ENCODE data around the gene MBNL1. TPM values are rescaled to one million over a fixed set of nuclear protein-coding genes. Genes with fewer than 3 reads are reported as not detected.
"Not testable (repeated sequence)": the region's sequence is repeated elsewhere in the genome, so short reads cannot be mapped to it uniquely, and the experiment has no call there.

The MBNL1 gene
- total RNA-seq, 1 donor from 2014 or later, result 229 TPM

GRCh38 chr3:152362086-152362485 is 93.4 kb downstream of the MBNL1 start:
- intact Hi-C loops (cut with DNase I), result no loop called here
- no peak overlapping the region for H3K27ac ChIP-seq
- TF ChIP-seq CTCF (IDR thresholded peaks at IDR 0.05), result no peak
- peaks cover 22% of the 10 kb centered on the region for H3K4me1 ChIP-seq
- no peaks in the 10 kb centered on the region for H3K36me3 ChIP-seq
- ATAC-seq (no peak), DNase-seq (no peak)
- H3K4me3 ChIP-seq, result no peak overlapping the region
- no peaks in the 10 kb centered on the region for H3K27me3 ChIP-seq
- H3K9me3 ChIP-seq, result no peaks in the 10 kb centered on the region

GRCh38 chr3:152364237-152364636 is 95.5 kb downstream of the MBNL1 start:
- no peak overlapping the region for H3K27ac ChIP-seq
- ATAC-seq (no peak), DNase-seq (no peak)
- H3K27me3 ChIP-seq, result no peaks in the 10 kb centered on the region
- H3K36me3 ChIP-seq, result no peaks in the 10 kb centered on the region
- H3K4me1 ChIP-seq, result peaks cover 17% of the 10 kb centered on the region
- H3K4me3 ChIP-seq, result no peak overlapping the region
- TF ChIP-seq CTCF (IDR thresholded peaks at IDR 0.05), result no peak
- no peaks in the 10 kb centered on the region for H3K9me3 ChIP-seq
- intact Hi-C loops (cut with DNase I), result no loop called here

GRCh38 chr3:152365126-152365525 is 96.4 kb downstream of the MBNL1 start:
- peaks cover 14% of the 10 kb centered on the region for H3K4me1 ChIP-seq

GRCh38 chr3:152365766-152366593 is 97.3 kb downstream of the MBNL1 start:
- Histone ChIP-seq H3K4me1 (peaks cover 12% of the 10 kb centered on the region), H3K9me3 (no peaks in the 10 kb centered on the region), H3K27me3 (no peaks in the 10 kb centered on the region), H3K27ac (no peak overlapping the region), H3K36me3 (no peaks in the 10 kb centered on the region), H3K4me3 (no peak overlapping the region)
- intact Hi-C loops (cut with DNase I), result no loop called here
- no peak for ATAC-seq
- no peak for TF ChIP-seq CTCF (IDR thresholded peaks at IDR 0.05)
- DNase-seq, result no peak

More at GRCh38 chr3:152365126-152365525, 96.4 kb downstream of the MBNL1 start:
- no peaks in the 10 kb centered on the region for H3K27me3 ChIP-seq
- ATAC-seq (no peak), DNase-seq (no peak)
- no peak overlapping the region for H3K27ac ChIP-seq
- H3K4me3 ChIP-seq, result no peak overlapping the region
- intact Hi-C loops (cut with DNase I), result no loop called here
- H3K36me3 ChIP-seq, result no peaks in the 10 kb centered on the region
- no peaks in the 10 kb centered on the region for H3K9me3 ChIP-seq
- TF ChIP-seq CTCF (IDR thresholded peaks at IDR 0.05), result no peak

- intact Hi-C loops (cut with DNase I); H3K9me3 ChIP-seq; H3K36me3 ChIP-seq; DNase-seq; H3K4me3 ChIP-seq; ATAC-seq; H3K27me3 ChIP-seq; H3K27ac ChIP-seq: not testable (repeated sequence)
- H3K4me1 ChIP-seq, result peaks cover 12% of the 10 kb centered on the region
Observed at GRCh38 chr3:152367192-152367591, 98.5 kb downstream of the MBNL1 start.

- H3K27ac ChIP-seq; H3K36me3 ChIP-seq; intact Hi-C loops (cut with DNase I); H3K27me3 ChIP-seq; ATAC-seq; DNase-seq; H3K9me3 ChIP-seq; H3K4me3 ChIP-seq: not testable (repeated sequence)
- H3K4me1 ChIP-seq, result peaks cover 13% of the 10 kb centered on the region
Observed at GRCh38 chr3:152372633-152373032, 103.9 kb downstream of the MBNL1 start.

All from upper lobe of right lung (tissue), 1 donor.